ENCODE results near the gene TMEM135.
"Not testable (repeated sequence)": the region's sequence is repeated elsewhere in the genome, so short reads cannot be mapped to it uniquely, and the experiment has no call there.

DNA sequence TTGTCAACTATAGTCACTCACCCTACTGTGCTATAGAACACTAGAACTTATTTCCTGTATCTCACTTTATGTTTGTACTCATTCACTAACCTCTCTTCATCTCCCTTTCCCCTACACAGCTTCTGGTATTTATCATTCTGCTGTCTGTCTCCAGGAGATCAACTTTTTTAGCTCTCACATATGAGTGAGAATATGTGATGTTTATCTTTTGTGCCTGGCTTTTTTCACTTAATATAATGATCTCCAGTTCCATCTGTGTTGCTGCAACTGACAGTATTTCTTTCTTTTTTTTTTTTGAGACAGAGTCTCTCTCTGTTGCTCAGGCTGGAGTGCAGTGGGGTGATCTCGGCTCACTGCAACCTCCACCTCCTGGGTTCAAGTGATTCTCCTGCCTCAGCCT lies 68.1 kb downstream of the TMEM135 start:
- TF ChIP-seq, protein P1, sequence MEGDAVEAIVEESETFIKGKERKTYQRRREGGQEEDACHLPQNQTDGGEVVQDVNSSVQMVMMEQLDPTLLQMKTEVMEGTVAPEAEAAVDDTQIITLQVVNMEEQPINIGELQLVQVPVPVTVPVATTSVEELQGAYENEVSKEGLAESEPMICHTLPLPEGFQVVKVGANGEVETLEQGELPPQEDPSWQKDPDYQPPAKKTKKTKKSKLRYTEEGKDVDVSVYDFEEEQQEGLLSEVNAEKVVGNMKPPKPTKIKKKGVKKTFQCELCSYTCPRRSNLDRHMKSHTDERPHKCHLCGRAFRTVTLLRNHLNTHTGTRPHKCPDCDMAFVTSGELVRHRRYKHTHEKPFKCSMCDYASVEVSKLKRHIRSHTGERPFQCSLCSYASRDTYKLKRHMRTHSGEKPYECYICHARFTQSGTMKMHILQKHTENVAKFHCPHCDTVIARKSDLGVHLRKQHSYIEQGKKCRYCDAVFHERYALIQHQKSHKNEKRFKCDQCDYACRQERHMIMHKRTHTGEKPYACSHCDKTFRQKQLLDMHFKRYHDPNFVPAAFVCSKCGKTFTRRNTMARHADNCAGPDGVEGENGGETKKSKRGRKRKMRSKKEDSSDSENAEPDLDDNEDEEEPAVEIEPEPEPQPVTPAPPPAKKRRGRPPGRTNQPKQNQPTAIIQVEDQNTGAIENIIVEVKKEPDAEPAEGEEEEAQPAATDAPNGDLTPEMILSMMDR (conservative IDR thresholded peaks at IDR 0.05; ENCODE audit: low read depth, low read length), result not testable (repeated sequence)
- not testable (repeated sequence) for TF ChIP-seq EZH2 (IDR thresholded peaks at IDR 0.05; ENCODE audit: low read length, unreplicated experiment); EZH2phosphoT487 (IDR thresholded peaks at IDR 0.05; ENCODE audit: borderline replicate concordance, low read length)

All from PC-3 (cell line).